OCI-LY7 (cell line): ENCODE results near the gene SLC22A14. TPM values are rescaled to one million over a fixed set of nuclear protein-coding genes. Genes with fewer than 3 reads are reported as not detected.

Source experiments
- small RNA-seq: library from RNA; depleted of rRNA; stranded (forward); fragments of <200 nt; gene quantifications from one replicate; pipeline ENCODE3, GENCODE V24; 2014
- total RNA-seq, 2 experiments: library from RNA; depleted of rRNA in 1 of 2; stranded (reverse); fragments of >200 nt in 1 of 2; shearing (Covaris generic) in 1 of 2; gene quantifications; 2 replicates each; pipeline ENCODE4 v1.2.3, GENCODE V29; 2014 to 2022

Gene SLC22A14
- total RNA-seq, 2 experiments from 2014 or later = not detected

Small RNA genes within 50 kb of the gene (small RNA-seq; reads per million reads assigned to genes)
- not detected for gene RNU6-235P

Other genes starting within 250 kb of the SLC22A14 start
- 0.13 TPM in 1 of 2 replicates, not detected in the other for gene DLEC1, start 243.1 kb upstream of the SLC22A14 start, total RNA-seq (2014; rRNA removed; shearing (Covaris generic))
- 0.11 TPM in 1 of 2 replicates, not detected in the other for gene DLEC1, start 243.1 kb upstream of the SLC22A14 start, total RNA-seq (2022)
- gene ACAA1, start 145.2 kb upstream of the SLC22A14 start, total RNA-seq (2014; rRNA removed; shearing (Covaris generic)) = 13.3 and 13.9 TPM in 2 replicates
- 45.3 and 50.3 TPM in 2 replicates for gene ACAA1, start 145.2 kb upstream of the SLC22A14 start, total RNA-seq (2022)
- 8.8 and 16.3 TPM in 2 replicates for gene MYD88, start 143.6 kb upstream of the SLC22A14 start, total RNA-seq (2014; rRNA removed; shearing (Covaris generic))
- gene MYD88, start 143.6 kb upstream of the SLC22A14 start, total RNA-seq (2022) = 28.6 and 29.4 TPM in 2 replicates
- 21.4 and 22.4 TPM in 2 replicates for gene OXSR1, start 116.8 kb upstream of the SLC22A14 start, total RNA-seq (2014; rRNA removed; shearing (Covaris generic))
- gene OXSR1, start 116.8 kb upstream of the SLC22A14 start, total RNA-seq (2022) = 42.7 and 43.7 TPM in 2 replicates
- 0.13 TPM in 2 replicates for gene SLC22A13, start 16.5 kb upstream of the SLC22A14 start, total RNA-seq (2014; rRNA removed; shearing (Covaris generic))
- 0.27 TPM in 1 of 2 replicates, not detected in the other for gene SLC22A13, start 16.5 kb upstream of the SLC22A14 start, total RNA-seq (2022)
- gene XYLB, start 64.5 kb downstream of the SLC22A14 start, total RNA-seq (2014; rRNA removed; shearing (Covaris generic)) = 7.0 and 7.2 TPM in 2 replicates
- 5.3 and 6.7 TPM in 2 replicates for gene XYLB, start 64.5 kb downstream of the SLC22A14 start, total RNA-seq (2022)
- 7.8 and 11.3 TPM in 2 replicates for gene ACVR2B, start 171.6 kb downstream of the SLC22A14 start, total RNA-seq (2014; rRNA removed; shearing (Covaris generic))
- gene ACVR2B, start 171.6 kb downstream of the SLC22A14 start, total RNA-seq (2022) = 7.2 and 7.9 TPM in 2 replicates
- gene EXOG, start 214.0 kb downstream of the SLC22A14 start, total RNA-seq (2014; rRNA removed; shearing (Covaris generic)) = 15.8 and 30.7 TPM in 2 replicates
- gene EXOG, start 214.0 kb downstream of the SLC22A14 start, total RNA-seq (2022) = 41.2 and 42.3 TPM in 2 replicates